ENCODE results near the gene ZNF646.
"Not testable (repeated sequence)": the region's sequence is repeated elsewhere in the genome, so short reads cannot be mapped to it uniquely, and the experiment has no call there.

Gene ZNF646

DNA sequence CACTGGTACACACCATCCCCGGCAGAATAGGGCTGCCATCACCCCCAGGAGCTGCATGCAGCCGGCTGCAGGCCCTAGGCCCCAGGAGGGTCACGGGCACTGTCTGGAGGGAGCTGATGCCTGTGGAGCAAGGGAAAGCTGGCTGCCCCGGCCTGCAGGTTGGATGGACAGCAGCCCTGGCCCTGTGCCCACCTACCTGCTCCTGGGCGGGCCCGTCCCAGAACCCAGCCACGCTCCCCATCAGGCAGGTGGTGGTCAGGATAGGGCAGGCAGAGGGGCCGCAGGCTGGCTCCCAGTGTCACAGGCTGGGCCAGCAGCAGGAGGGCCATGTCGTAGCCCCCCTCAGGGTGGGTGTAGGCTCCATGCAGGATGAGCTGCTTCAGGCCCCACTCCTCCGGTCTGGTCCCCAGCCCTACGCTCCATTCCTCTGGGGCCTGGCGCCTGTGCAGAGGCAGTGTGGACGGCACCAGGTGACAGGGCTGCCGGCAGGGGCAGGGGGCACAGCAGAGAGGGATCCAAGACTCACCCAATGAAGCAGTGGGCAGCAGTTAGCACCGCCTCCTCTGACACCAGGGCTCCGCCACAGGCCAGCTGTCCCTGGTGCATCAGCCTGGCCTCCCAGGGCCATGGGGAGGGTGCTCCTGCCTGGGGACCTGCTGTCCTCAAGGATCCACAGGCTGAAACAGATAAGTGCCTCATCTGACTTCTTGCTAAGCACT lies 10.5 kb downstream of the ZNF646 start:
- no peak for DNase-seq (ENCODE audit: low read depth in 2 of 2)

- no peak for DNase-seq (ENCODE audit: low read depth in 2 of 2)
Measured at GRCh38 chr16:31085411-31085810, 11.2 kb downstream of the ZNF646 start.

- no peak for DNase-seq (ENCODE audit: low read depth in 2 of 2)
Measured at GRCh38 chr16:31085873-31086628, 11.8 kb downstream of the ZNF646 start.

GRCh38 chr16:31086629-31086906 lies 12.3 kb downstream of the ZNF646 start:
- DNase-seq (ENCODE audit: low read depth in 2 of 2): no peak

GRCh38 chr16:31087481-31087880 lies 13.3 kb downstream of the ZNF646 start:
- no peak for DNase-seq (ENCODE audit: low read depth in 2 of 2)

DNA sequence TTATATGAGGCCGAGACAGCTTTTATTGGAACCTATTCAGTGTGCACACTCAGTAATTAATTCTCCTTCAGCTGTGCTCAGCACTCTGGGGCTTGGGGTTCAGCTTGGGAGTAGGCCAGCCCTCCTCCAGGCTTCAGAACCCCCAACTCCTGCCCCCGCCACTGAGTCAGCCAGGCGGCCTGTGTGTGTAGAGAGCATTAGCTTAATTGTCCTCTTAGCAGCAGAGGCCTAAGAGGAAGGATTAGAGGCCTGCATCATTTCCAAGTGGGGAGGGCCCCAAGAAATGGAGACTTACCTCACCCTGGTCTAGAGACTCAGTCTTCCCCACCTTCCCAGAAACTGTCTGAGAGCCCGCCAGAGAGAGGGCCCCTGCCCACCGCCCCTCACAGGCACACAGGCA lies 13.7 kb downstream of the ZNF646 start:
- DNase-seq (ENCODE audit: low read depth in 2 of 2): no peak

- no peak for DNase-seq (ENCODE audit: low read depth in 2 of 2)
Measured at GRCh38 chr16:31088459-31089183, 14.4 kb downstream of the ZNF646 start, which contains the start of gene PRSS53. Gene PRSS53, minus strand, starts transcription at chr16:31088943. Its CDS starts 134 bp downstream, at chr16:31088809.

GRCh38 chr16:31089199-31089598 lies 15.0 kb downstream of the ZNF646 start:
- no peak for DNase-seq (ENCODE audit: low read depth in 2 of 2)

DNA sequence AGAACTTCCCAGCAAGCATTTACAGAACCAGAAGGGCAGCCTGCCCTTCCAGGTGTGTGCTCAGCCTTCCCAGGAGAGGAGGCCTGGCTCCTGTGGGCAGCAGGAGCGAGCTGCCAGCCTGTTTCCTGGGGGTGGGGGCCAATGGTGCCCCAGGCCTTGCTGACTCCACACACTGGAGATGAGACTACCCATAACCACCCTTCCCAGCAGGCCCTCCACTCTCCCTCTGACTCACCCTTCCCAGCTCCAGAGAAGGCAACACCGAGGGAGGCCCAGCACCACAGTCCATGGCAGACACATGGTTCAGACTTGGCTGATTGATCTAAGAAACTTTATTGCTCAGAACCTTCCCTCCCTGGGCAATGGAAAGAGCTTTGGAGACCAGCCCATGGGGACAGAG lies 16.3 kb downstream of the ZNF646 start:
- no peak for DNase-seq (ENCODE audit: low read depth in 2 of 2)

DNA sequence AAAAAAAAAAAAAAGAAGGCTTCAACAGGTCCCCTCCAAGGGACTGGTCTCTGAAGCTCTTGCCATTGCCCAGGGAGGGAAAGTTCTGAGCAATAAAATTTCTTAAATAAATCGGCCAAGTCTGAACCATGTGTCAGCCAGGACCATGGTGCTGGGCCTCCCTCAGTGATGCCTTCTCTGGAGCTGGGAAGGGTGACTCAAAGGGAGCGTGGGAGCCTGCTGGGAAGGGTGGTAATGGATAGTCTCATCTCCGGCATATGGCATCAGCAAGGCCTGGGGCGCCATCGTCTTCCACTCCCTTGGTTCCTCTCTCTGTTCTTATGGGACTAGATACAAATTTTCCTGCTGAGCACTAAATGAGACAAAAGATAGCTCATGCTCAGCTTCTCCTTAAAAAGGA lies 18.1 kb downstream of the ZNF646 start:
- no peak for DNase-seq (ENCODE audit: low read depth in 2 of 2)

DNA sequence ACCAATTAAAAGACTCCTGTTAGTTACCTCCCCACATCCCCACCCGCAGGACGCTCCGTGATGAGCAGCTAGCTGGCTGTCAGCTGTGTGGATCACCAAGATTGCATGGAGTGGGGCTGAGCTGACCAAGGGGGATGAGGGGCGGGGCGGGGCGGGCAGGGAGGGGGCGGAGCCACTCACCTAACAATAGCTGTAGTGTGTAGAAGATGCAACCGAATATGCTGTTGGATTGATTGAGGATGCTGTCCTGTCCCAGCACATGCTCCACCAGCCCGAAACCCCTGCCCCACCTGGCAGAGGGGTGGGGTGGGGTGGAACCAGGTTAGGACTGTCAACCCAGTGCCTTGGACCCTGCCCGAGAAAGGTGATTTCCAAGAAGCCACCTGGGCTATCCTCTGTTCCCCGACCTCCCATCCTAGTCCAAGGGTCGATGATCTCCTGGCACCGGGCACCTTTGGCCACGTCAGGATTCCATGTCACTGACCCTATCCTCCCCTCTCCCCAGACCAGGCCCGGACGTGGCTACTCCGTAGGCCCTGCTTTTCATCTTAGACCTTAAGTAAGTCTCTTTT lies 19.0 kb downstream of the ZNF646 start:
- no peak for DNase-seq (ENCODE audit: low read depth in 2 of 2)

DNA sequence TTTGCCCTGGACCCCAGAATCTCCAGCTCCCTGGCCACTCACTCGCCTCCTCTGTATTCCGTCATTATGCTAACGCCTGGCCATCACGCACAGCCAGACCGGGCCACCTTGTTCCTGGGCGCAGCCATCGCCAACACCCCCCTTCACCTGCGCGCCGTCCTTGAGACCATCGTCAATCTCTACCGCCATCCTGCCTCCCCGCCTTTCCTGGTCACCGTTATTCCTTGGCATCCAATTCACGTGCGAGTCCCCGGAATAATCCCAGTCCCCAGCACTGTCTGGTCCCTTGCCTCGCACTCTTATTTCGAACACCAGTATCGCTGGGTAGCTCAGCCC lies 19.8 kb downstream of the ZNF646 start:
- no peak for DNase-seq (ENCODE audit: low read depth in 2 of 2)

DNA sequence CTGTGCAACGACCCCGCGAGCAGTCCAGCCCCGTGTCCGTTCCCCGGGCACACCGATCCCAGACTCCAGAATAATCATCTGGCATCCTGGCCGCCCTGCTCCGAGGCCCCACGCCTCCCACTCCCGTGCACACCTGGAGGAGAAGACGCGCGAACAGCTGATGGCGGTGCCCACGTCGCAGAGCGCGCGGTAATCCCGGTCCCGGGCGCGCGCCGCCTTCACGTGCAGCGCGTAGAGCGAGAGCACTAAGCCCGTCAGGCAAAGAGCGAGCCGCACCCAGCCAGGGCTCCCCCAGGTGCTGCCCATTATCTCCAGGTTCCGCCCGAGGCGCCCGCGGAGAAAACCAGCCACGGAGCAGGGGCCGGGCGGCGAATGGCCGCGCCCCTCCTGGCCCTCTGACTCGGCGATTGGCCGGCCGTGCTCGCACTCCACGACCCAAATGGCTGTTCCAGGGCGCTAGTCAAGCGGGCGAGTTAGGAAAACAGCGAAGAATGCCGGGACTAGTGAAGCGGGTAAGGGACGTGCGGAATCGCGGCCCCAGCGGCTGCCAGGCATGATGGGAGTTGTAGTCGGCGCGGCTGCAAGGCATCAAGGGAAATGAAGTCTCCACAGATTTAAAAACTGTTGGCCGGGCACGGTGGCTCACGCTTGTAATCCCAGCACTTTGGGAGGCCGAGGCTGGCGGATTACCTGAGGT lies 20.4 kb downstream of the ZNF646 start, which contains the start of gene VKORC1:
Gene VKORC1, minus strand, starts transcription at position 374 of the 697 bp plus-strand sequence. Its CDS starts 68 bp downstream, at position 306.
- peak; percentile 94 to 95 for DNase-seq (ENCODE audit: low read depth in 2 of 2)

DNA sequence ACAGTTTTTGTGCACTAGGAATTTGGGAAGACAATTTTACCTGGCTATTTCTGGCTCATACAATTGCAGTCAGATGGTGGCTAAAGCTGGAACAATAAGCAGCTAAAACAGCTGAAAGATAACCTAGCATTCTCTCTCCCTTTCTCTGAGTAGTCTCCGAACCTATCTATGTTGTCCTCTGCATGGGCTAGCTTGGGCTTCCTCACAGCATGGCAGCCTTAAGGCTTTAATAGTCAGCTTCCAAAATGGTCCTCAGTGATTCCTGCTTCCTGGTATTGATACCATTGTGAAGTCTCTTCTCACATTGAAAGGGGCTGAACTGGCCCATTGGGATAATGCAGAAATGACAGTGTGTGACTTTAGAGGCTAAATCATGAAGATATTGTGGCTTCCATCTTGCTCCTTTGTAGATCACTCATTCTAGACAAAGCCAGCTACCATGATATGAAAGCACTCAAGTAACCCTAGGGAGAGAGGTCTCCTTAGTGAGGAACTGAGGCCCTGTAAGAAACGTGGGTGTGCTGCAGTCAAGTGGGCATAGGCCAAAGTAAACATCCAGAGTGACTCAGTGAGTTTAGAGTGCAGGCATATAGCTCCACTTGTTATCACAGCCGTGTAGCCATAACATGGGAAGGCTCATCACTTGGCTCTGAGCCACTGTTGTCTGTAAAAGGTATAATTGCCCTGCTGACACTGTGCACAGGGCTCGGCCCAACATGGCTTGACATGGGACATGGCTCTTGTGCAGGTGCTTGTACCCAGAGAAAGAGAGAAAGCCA lies 25.8 kb downstream of the ZNF646 start:
- no peak for DNase-seq (ENCODE audit: low read depth in 2 of 2)

DNA sequence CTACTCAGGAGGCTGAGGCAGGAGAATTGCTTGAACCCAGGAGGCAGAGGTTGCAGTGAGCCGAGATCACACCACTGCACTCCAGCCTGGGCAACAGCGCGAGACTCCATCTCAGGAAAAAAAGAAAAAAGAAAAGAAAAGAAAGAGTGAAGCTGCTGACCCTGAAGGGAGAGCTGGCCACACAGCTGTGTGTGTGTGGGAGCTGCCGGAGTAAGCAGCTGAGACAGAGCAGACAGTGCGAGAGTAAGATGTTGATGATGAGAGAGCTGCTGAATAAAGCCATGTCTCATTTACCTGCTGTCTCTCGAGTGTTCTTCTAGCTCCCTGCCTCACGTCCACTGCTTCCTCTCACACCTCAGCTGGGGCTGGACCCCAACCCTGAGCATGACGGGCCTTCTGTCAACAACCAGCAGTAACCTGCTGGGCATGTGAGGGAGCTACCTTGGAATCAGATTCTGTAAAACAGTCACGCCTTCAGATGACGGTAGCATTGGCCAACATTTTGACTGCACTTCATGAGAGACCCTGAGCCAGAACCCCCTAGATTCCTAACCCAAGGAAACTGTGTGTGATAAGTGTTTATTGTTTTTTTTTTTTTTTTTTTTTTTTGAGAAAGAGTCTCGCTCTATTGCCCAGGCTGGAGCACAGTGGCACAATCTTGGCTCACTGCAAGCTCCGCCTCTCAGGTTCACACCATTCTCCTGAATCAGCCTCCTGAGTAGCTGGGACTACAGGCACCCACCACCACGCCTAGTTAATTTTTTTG lies 26.8 kb downstream of the ZNF646 start:
- DNase-seq (ENCODE audit: low read depth in 2 of 2): not testable (repeated sequence)

DNA sequence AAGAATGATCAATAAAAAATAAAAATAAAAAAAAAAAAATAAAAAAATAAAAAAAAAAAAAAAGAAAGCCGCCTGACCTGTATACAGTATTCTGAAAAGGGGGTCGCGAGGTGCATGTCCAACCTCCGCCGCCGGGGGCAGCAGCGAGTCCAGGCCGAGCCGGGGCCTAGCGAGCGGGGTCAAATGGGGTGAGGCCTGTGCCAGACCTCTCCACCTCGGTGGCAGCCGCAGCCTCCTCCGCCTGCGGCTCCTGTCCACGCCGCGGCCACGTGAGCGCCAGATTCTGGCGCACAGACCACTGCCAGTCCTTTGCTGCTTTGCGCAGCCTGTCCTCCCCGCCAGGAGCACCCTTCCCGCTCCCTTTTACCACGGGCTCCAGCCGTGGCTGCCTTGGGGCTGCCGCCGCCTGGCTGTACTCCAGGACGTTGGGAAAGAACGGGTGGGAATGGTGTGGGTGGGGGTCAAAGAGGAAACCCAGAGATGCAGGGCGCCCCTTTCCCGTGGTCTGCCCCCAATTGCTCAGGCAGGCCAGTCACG lies 31.5 kb downstream of the ZNF646 start:
- no peak for DNase-seq (ENCODE audit: low read depth in 2 of 2)

DNA sequence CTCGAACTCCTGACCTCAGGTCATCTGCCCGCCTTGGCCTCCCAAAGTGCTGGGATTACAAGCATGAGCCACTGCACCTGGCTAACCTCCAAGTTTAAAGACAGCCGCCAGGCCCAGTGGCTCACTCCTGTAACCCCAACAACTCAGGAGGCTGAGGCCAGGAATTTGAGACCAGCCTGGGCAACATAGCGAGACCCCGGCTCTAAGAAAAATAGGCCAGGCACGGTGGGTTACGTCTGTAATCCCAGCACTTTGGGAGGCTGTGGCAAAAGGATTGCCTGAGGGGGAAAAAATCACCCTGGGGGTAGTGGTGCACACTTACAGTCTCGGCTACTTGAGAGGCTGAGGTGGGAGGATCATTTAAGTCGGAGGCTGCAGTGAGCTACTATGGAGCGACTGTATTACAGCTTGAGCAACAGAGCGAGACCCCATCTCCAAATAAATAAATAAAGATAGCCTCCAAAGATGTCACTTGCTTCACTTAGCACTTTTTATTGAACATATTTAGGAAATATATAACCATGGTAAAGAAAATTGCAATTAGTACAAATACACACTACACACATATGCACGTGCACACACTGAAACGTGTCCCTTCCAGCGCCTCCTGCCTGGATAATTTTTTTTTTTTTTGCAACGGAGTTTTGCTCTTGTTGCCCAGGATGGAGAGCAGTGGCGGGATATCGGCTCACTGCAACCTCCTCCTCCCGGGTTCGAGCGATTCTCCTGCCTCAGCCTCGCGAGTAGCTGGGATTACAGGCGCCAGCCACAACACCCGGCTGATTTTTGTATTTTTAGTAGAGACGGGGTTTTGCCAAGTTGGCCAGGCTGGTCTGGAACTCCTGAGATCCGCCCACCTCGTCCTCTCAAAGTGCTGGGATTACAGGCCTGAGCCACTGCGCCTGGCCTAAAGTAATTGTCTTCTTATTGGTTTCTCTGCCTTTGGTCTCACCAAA lies 32.6 kb downstream of the ZNF646 start:
- DNase-seq (ENCODE audit: low read depth in 2 of 2): no peak

- DNase-seq (ENCODE audit: low read depth in 2 of 2): no peak
Measured at GRCh38 chr16:31107465-31107867, 33.2 kb downstream of the ZNF646 start.
